HG03460 (cell line): ENCODE data around the gene PAGE1.
"Not testable (repeated sequence)": the region's sequence is repeated elsewhere in the genome, so short reads cannot be mapped to it uniquely, and the experiment has no call there.

Source experiments
- ATAC-seq: cut with Tn5 transposase; IDR thresholded peaks from one replicate; pipeline ENCODE4 v1.9.1; 2021; ENCODE audit not compliant: unreplicated experiment

The PAGE1 gene

GRCh38 chrX:49695276-49696180 lies at the start of gene PAGE1:
TSS of gene PAGE1 (minus strand) at chrX:49695984. CDS start at chrX:49694770, 1,214 bp downstream.
- no peak for ATAC-seq

GRCh38 chrX:49741501-49741900 lies 45.7 kb upstream of the PAGE1 start:
- not testable (repeated sequence) for ATAC-seq

- no peak for ATAC-seq
Measured at GRCh38 chrX:49727847-49728246, 32.1 kb upstream of the PAGE1 start.

- no peak for ATAC-seq
Measured at GRCh38 chrX:49726966-49727365, 31.2 kb upstream of the PAGE1 start.

- ATAC-seq = no peak
Measured at GRCh38 chrX:49725923-49726904, 30.4 kb upstream of the PAGE1 start.

- no peak for ATAC-seq
Measured at GRCh38 chrX:49725401-49725800, 29.6 kb upstream of the PAGE1 start.

GRCh38 chrX:49720106-49720505 lies 24.3 kb upstream of the PAGE1 start:
- not testable (repeated sequence) for ATAC-seq

GRCh38 chrX:49712577-49712976 lies 16.8 kb upstream of the PAGE1 start:
- no peak for ATAC-seq

GRCh38 chrX:49710744-49711319 lies 15.0 kb upstream of the PAGE1 start:
- ATAC-seq = no peak

- no peak for ATAC-seq
Measured at GRCh38 chrX:49704691-49705404, 9.1 kb upstream of the PAGE1 start.

GRCh38 chrX:49701933-49702332 lies 6.1 kb upstream of the PAGE1 start:
- no peak for ATAC-seq

- no peak for ATAC-seq
Measured at GRCh38 chrX:49701323-49701722, 5.5 kb upstream of the PAGE1 start.

- ATAC-seq = no peak
Measured at GRCh38 chrX:49675075-49675719, 20.6 kb downstream of the PAGE1 start.

GRCh38 chrX:49673394-49673793 lies 22.4 kb downstream of the PAGE1 start:
- no peak for ATAC-seq

- no peak for ATAC-seq
Measured at GRCh38 chrX:49664824-49665223, 31.0 kb downstream of the PAGE1 start.

- no peak for ATAC-seq
Measured at GRCh38 chrX:49661881-49662280, 33.9 kb downstream of the PAGE1 start.

GRCh38 chrX:49659771-49660170 lies 36.0 kb downstream of the PAGE1 start:
- ATAC-seq = no peak

- ATAC-seq = no peak
Measured at GRCh38 chrX:49656533-49656932, 39.3 kb downstream of the PAGE1 start.

GRCh38 chrX:49644991-49645637 lies 50.7 kb downstream of the PAGE1 start:
- ATAC-seq = no peak
